BLaER1 (cell line): ENCODE results near the gene SKAP1.

Experiments used
- H3K27ac ChIP-seq: shearing (Covaris generic); formaldehyde crosslinking; 2 replicates; pipeline ENCODE4 v1.8.1; 2022
- H3K27me3 ChIP-seq: shearing (Covaris generic); formaldehyde crosslinking; 2 replicates; pipeline ENCODE4 v1.8.1; 2022
- H3K36me3 ChIP-seq: shearing (Covaris generic); formaldehyde crosslinking; 2 replicates; pipeline ENCODE4 v1.8.1; 2022
- H3K4me1 ChIP-seq: shearing (Covaris generic); formaldehyde crosslinking; 2 replicates; pipeline ENCODE4 v1.8.1; 2022
- H3K4me2 ChIP-seq: shearing (Covaris generic); formaldehyde crosslinking; 2 replicates; pipeline ENCODE4 v1.8.1; 2022
- H3K4me3 ChIP-seq: shearing (Covaris generic); formaldehyde crosslinking; 2 replicates; pipeline ENCODE4 v1.8.1; 2022
- H3K9ac ChIP-seq: shearing (Covaris generic); formaldehyde crosslinking; 2 replicates; pipeline ENCODE4 v1.8.1; 2022
- H3K9me3 ChIP-seq: shearing (Covaris generic); formaldehyde crosslinking; 2 replicates; pipeline ENCODE4 v1.8.1; 2022
- H4K20me1 ChIP-seq: shearing (Covaris generic); formaldehyde crosslinking; 2 replicates; pipeline ENCODE4 v1.8.1; 2022
- Cebpa-rat ChIP-seq: shearing (Covaris generic); IDR thresholded peaks from 2 replicates; pipeline ENCODE4 v1.8.1; 2022

SKAP1 gene

DNA sequence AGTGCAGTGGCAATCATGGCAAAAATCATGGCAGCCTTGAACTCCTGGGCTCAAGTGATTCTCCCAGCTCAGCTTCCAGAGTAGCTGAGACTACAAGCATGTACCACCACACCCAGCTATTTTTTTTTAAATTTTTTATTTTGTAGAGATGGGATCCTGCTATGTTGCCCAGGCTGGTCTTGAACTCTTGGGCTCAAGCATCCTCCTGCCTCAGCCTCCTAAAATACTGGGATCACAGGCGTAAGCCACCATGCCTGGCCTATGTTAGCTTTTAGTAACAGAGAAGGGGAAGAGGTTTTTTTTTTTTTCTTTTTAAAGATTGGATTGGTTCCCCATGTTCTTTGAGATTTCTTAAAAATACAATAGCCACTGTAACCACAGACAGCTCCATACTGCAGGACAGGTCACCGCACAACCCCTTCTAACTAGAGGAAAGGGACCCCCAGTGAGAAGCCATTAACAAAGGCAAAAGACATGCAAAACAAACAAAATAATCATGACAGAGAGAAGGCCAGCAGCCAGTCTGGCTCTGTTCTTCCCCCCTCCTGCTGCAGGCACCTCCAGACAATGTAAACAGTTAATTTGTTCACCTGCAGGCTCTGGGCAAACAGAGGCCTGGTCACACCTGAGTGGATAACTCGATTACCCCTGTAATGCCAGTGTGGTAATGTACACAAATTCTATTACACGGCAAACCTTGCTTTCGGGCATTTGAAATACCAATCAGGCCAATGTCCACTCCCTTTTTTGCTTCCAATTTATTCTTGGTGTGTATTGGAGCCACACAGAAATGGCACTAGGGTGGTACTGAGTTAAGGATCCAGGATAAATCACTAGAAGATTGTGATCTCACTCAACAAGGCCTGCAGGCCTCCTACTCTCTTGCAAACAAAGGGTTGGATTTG is 269.6 kb downstream of the SKAP1 start:
- H3K36me3 ChIP-seq: no peaks in the 10 kb centered on the region
- H3K9me3 ChIP-seq: no peaks in the 10 kb centered on the region
- H3K9ac ChIP-seq: no peak overlapping the region
- no peak overlapping the region for H3K4me3 ChIP-seq
- H4K20me1 ChIP-seq: no peaks in the 10 kb centered on the region
- TF ChIP-seq Cebpa-rat: no peak
- H3K27ac ChIP-seq: no peak overlapping the region
- H3K4me1 ChIP-seq: peaks cover 15% of the 10 kb centered on the region
- H3K4me2 ChIP-seq: no peak overlapping the region
- peaks cover 17% of the 10 kb centered on the region for H3K27me3 ChIP-seq

DNA sequence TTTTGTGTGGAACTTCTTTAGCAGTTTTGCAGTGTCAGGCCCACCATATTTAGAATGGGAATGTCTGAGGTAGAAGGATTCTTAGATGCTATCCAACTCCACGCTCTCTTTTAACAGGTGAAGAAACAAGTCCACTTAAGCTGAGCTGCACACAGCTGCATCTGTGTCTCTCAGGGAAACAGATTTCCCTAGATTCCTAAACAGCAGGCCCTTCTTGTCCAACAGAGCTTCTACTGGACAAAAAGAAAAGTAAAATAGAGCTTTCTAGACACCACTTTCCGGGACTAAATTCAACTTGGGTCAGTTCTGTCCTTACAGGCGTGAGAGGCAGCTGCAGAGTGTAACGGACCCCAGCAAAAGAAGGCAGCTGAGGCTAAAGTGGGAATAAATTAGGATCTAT is 270.8 kb downstream of the SKAP1 start:
- no peak for TF ChIP-seq Cebpa-rat
- no peaks in the 10 kb centered on the region for H3K9me3 ChIP-seq
- H3K27ac ChIP-seq: no peak overlapping the region
- peaks cover 15% of the 10 kb centered on the region for H3K4me1 ChIP-seq
- no peaks in the 10 kb centered on the region for H4K20me1 ChIP-seq
- no peak overlapping the region for H3K4me3 ChIP-seq
- no peak overlapping the region for H3K4me2 ChIP-seq
- H3K27me3 ChIP-seq: peaks cover 23% of the 10 kb centered on the region
- no peak overlapping the region for H3K9ac ChIP-seq
- H3K36me3 ChIP-seq: no peaks in the 10 kb centered on the region

DNA sequence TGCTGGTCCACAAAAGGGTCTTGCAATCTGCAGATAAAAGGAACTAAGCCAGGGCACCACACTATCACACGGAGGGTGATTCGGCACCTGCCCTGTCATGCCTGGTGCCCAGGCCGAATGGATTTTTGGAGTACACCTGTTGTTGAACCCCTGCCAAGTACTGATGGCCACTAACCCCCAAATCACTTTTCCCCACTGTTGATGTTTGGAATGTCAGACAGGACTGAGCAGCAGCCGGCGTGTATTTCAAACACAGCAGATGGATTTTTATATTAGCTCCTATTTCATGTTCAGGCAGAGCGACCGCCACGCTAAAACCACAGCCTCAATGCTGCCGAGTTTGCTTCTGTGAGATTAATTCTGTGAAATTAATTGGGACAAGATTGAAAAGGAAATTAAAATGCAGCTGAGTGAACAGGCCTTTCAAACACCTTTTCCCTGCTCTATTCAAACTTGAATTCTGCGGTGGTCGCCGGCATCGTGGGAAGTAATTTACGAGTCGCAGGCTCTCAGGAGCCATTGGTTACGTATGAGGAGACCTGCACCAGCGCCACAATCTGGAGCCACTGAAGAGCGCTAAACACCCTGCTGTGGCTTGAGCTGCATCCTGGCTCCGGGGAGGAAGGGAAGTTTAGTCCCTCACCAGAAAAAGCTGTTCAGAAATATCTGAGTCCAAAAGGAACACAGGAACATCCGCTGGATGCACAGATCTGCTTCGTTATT is 274.0 kb downstream of the SKAP1 start:
- Histone ChIP-seq H3K4me3 (no peak overlapping the region), H3K4me2 (no peak overlapping the region), H3K4me1 (no peaks in the 10 kb centered on the region), H4K20me1 (no peaks in the 10 kb centered on the region), H3K27ac (no peak overlapping the region), H3K9me3 (no peaks in the 10 kb centered on the region), H3K9ac (no peak overlapping the region), H3K27me3 (peaks cover 26% of the 10 kb centered on the region), H3K36me3 (no peaks in the 10 kb centered on the region)
- no peak for TF ChIP-seq Cebpa-rat

GRCh38 chr17:48153691-48154358 is 276.2 kb downstream of the SKAP1 start:
- no peaks in the 10 kb centered on the region for H3K36me3 ChIP-seq
- peaks cover 46% of the 10 kb centered on the region for H3K27me3 ChIP-seq
- H3K4me3 ChIP-seq: no peak overlapping the region
- H3K9ac ChIP-seq: no peak overlapping the region
- no peak overlapping the region for H3K4me2 ChIP-seq
- H3K9me3 ChIP-seq: no peaks in the 10 kb centered on the region
- H3K27ac ChIP-seq: no peak overlapping the region
- H3K4me1 ChIP-seq: no peaks in the 10 kb centered on the region
- H4K20me1 ChIP-seq: no peaks in the 10 kb centered on the region; the same call in 1 of the 2 replicates
- TF ChIP-seq Cebpa-rat: no peak

- no peak overlapping the region for H3K4me3 ChIP-seq
- H3K4me1 ChIP-seq: no peaks in the 10 kb centered on the region
- no peak overlapping the region for H3K9ac ChIP-seq
- TF ChIP-seq Cebpa-rat: no peak
- no peaks in the 10 kb centered on the region; the same call in 1 of the 2 replicates for H4K20me1 ChIP-seq
- no peaks in the 10 kb centered on the region for H3K9me3 ChIP-seq
- H3K27me3 ChIP-seq: peaks cover 62% of the 10 kb centered on the region
- no peaks in the 10 kb centered on the region for H3K36me3 ChIP-seq
- H3K27ac ChIP-seq: no peak overlapping the region
- H3K4me2 ChIP-seq: no peak overlapping the region
These were observed 277.7 kb downstream of the SKAP1 start for GRCh38 chr17:48152289-48152688.

DNA sequence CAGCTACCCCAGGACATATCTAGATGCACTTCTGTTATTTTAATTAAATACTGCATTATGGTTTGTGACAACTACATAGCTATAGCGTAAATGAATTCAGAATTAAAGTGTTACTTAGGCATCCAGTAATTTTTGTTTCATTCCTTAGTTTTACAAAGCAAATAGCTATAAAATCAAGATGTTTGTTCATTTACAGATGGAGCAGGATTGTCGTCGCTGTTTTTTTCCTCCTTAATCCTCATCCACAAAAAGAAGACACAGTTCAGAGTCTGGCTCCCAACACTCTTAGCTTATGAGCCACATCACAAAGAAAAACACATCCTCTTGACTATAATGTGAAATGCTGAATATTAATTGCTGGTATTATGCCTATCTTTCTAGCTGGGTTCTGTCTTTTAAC is 278.8 kb downstream of the SKAP1 start:
- no peak for TF ChIP-seq Cebpa-rat
- Histone ChIP-seq H3K9me3 (no peaks in the 10 kb centered on the region), H3K4me3 (no peak overlapping the region), H3K27ac (no peak overlapping the region), H3K4me1 (no peaks in the 10 kb centered on the region), H3K9ac (no peak overlapping the region), H3K36me3 (no peaks in the 10 kb centered on the region), H4K20me1 (no peaks in the 10 kb centered on the region; the same call in 1 of the 2 replicates), H3K4me2 (no peak overlapping the region), H3K27me3 (peaks cover 54% of the 10 kb centered on the region)

GRCh38 chr17:48150597-48151001 is 279.4 kb downstream of the SKAP1 start:
- Histone ChIP-seq H3K27ac (no peak overlapping the region), H3K36me3 (no peaks in the 10 kb centered on the region), H3K4me1 (no peaks in the 10 kb centered on the region), H3K9me3 (no peaks in the 10 kb centered on the region), H3K27me3 (peaks cover 48% of the 10 kb centered on the region), H3K9ac (no peak overlapping the region), H3K4me2 (no peak overlapping the region), H4K20me1 (no peaks in the 10 kb centered on the region; the same call in 1 of the 2 replicates), H3K4me3 (no peak overlapping the region)
- no peak for TF ChIP-seq Cebpa-rat

DNA sequence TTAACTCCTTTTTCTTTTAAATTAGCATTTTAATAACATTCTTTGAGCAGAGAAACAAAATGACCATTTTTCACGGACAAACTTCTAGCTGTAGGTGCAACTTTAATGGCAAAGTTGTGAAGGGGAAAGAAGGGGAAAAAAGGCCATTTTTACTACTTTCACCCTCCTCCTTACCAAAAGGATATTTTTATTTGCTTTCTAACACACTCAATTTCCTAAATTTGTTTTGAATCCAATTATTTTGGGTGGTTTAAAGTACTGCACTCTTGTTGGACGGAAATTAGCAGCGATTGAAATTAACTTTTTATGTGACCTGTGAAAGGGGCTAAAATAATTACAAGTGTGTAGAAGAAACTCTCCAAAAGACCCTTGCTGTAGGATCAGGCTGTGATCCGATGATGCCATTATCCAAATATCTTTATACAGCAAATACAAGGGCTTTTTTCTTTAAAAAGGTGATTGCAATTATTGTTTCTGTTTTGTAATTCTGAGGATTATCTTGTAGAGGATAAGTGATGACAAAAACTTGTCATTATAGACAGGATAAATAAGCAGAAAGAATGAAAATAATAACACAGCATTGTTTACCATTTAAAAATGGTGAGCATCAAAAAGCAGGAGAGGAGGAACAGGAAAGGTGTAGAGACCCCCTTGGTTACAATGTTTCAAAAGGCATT is 280.1 kb downstream of the SKAP1 start:
- Histone ChIP-seq H3K4me2 (no peak overlapping the region), H3K4me3 (no peak overlapping the region), H3K4me1 (no peaks in the 10 kb centered on the region), H3K36me3 (no peaks in the 10 kb centered on the region), H3K9ac (no peak overlapping the region), H3K27ac (no peak overlapping the region), H4K20me1 (no peaks in the 10 kb centered on the region; the same call in 1 of the 2 replicates), H3K27me3 (peaks cover 41% of the 10 kb centered on the region), H3K9me3 (no peaks in the 10 kb centered on the region)
- no peak for TF ChIP-seq Cebpa-rat

- H3K9ac ChIP-seq: no peak overlapping the region
- no peaks in the 10 kb centered on the region; the same call in 1 of the 2 replicates for H4K20me1 ChIP-seq
- peaks cover 41% of the 10 kb centered on the region for H3K27me3 ChIP-seq
- no peaks in the 10 kb centered on the region for H3K4me1 ChIP-seq
- no peak overlapping the region for H3K4me3 ChIP-seq
- H3K27ac ChIP-seq: no peak overlapping the region
- no peak for TF ChIP-seq Cebpa-rat
- no peak overlapping the region for H3K4me2 ChIP-seq
- H3K36me3 ChIP-seq: no peaks in the 10 kb centered on the region
- no peaks in the 10 kb centered on the region for H3K9me3 ChIP-seq
These were observed 280.9 kb downstream of the SKAP1 start for GRCh38 chr17:48148854-48149786.
